Gastrocnemius medialis (tissue), 4 donors: ENCODE data around the gene RRM1.

Source experiments
- CTCF ChIP-seq, 5 experiments: fragments of 450-650 bp in 3 of 5; fragments of 200-600 bp in 2 of 5; sonication (generic) in 2 of 5; IDR thresholded peaks in 4 of 5; conservative IDR thresholded peaks in 1 of 5; 1 replicate in 4 of 5; 2 replicates in 1 of 5; pipeline ENCODE4 v1.5.1; 2016 to 2019; ENCODE audit warnings: antibody characterized with exemption in 5 of 5, mild to moderate bottlenecking in 3 of 5, moderate library complexity in 3 of 5
- POLR2A ChIP-seq, 2 donors: fragments of 450-650 bp; IDR thresholded peaks; one replicate each; pipeline ENCODE4 v1.6.1; 2017; ENCODE audit warnings: antibody characterized with exemption in 2 of 2, mild to moderate bottlenecking in 2 of 2, moderate library complexity in 2 of 2

- TF ChIP-seq CTCF (IDR thresholded peaks at IDR 0.05 in 4 of 5, conservative IDR thresholded peaks at IDR 0.05 in 1 of 5) (no peak), POLR2A (IDR thresholded peaks at IDR 0.05) (no peak)
These were observed 28.6 kb downstream of the RRM1 start for GRCh38 chr11:4123218-4123617.
